Activated naive CD4-positive, alpha-beta T cell treated with anti-CD3 and anti-CD28 coated beads, Interleukin-2, amount 50 U/mL, for 24 hours (primary cell): ENCODE results near the gene SCUBE1.

ENCODE experiments used
- H3K27ac Mint-ChIP-seq: one replicate; pipeline ENCODE4 v1.8.0; 2021; ENCODE audit warnings: mild to moderate bottlenecking, mixed read lengths
- H3K27me3 Mint-ChIP-seq: one replicate; pipeline ENCODE4 v1.8.0; 2021; ENCODE audit warnings: mixed read lengths
- H3K36me3 Mint-ChIP-seq: one replicate; pipeline ENCODE4 v1.8.0; 2021; ENCODE audit warnings: mixed read lengths
- H3K4me1 Mint-ChIP-seq: one replicate; pipeline ENCODE4 v1.8.0; 2021; ENCODE audit warnings: mixed read lengths
- H3K4me3 Mint-ChIP-seq: one replicate; pipeline ENCODE4 v1.8.0; 2021; ENCODE audit warnings: mild to moderate bottlenecking, mixed read lengths
- H3K9me3 Mint-ChIP-seq: one replicate; pipeline ENCODE4 v1.8.0; 2021; ENCODE audit warnings: mixed read lengths

The SCUBE1 gene

GRCh38 chr22:43151251-43152002 is 191.7 kb downstream of the SCUBE1 start, which contains the start of gene TSPO:
Gene TSPO, plus strand, starts transcription at chr22:43151559. Its CDS starts 7,680 bp downstream, at chr22:43159239.
- peaks cover 29% of the 10 kb centered on the region for H3K4me1 Mint-ChIP-seq
- peak within 1 kb of the TSS; percentile 92 for H3K4me3 Mint-ChIP-seq
- H3K36me3 Mint-ChIP-seq, result no peaks in the 10 kb centered on the region
- no peaks in the 10 kb centered on the region for H3K9me3 Mint-ChIP-seq
- H3K27ac Mint-ChIP-seq, result peak within 1 kb of the TSS; percentile 85
- H3K27me3 Mint-ChIP-seq, result no peaks in the 10 kb centered on the region

- no peaks in the 10 kb centered on the region for H3K36me3 Mint-ChIP-seq
- peaks cover 29% of the 10 kb centered on the region for H3K4me1 Mint-ChIP-seq
- peak overlapping the region; percentile 92 for H3K4me3 Mint-ChIP-seq
- H3K9me3 Mint-ChIP-seq, result no peaks in the 10 kb centered on the region
- peak overlapping the region; percentile 85 for H3K27ac Mint-ChIP-seq
- no peaks in the 10 kb centered on the region for H3K27me3 Mint-ChIP-seq
Observed at GRCh38 chr22:43150731-43151206, 192.4 kb downstream of the SCUBE1 start.

DNA sequence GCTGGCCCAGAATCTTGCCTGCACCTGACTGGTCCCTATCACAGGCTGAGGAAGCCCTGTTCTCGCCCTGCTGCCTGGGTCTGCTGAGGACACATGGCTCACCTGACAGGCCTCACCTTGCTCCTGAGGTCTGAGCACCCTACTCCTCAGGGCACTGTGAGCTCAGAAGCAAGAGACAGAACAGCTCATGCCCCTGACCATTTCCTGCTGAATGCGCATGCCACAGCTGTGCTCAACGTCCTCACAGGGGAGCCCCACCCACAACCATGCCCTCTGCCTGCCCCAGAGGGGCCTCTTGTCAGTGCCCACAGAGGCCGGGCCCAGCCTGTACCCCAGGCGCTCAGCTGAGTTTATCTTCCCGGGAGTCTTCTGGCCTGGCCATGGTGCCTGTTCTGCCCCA is 194.6 kb downstream of the SCUBE1 start:
- H3K27me3 Mint-ChIP-seq, result no peaks in the 10 kb centered on the region
- H3K9me3 Mint-ChIP-seq, result no peaks in the 10 kb centered on the region
- no peaks in the 10 kb centered on the region for H3K36me3 Mint-ChIP-seq
- H3K27ac Mint-ChIP-seq, result no peak overlapping the region
- H3K4me1 Mint-ChIP-seq, result peaks cover 34% of the 10 kb centered on the region
- H3K4me3 Mint-ChIP-seq, result no peak overlapping the region

DNA sequence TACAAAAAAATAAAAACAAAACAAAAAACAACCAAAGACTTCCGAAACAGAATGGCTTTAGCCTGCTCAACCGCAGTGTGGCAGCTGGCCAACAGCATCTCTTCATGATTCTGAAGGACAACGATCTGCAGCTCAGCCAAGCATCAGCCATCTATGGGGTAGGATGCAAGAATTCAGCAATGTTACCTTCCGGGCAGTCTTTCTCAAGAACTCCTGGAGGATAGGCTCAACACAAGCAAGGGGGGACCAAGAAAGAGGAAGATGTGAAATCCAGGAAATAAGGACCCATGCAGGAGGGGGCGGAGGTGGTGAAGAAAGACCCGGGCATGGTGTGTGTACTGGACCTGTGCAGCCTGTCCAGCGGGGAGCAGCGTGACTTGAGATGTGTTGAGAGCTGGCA is 195.4 kb downstream of the SCUBE1 start:
- peak overlapping the region; percentile 38 for H3K27ac Mint-ChIP-seq
- no peaks in the 10 kb centered on the region for H3K9me3 Mint-ChIP-seq
- H3K4me1 Mint-ChIP-seq, result peaks cover 33% of the 10 kb centered on the region
- no peaks in the 10 kb centered on the region for H3K36me3 Mint-ChIP-seq
- no peaks in the 10 kb centered on the region for H3K27me3 Mint-ChIP-seq
- no peak overlapping the region for H3K4me3 Mint-ChIP-seq
